Measurements from ENCODE around the gene C1QTNF7.

DNA sequence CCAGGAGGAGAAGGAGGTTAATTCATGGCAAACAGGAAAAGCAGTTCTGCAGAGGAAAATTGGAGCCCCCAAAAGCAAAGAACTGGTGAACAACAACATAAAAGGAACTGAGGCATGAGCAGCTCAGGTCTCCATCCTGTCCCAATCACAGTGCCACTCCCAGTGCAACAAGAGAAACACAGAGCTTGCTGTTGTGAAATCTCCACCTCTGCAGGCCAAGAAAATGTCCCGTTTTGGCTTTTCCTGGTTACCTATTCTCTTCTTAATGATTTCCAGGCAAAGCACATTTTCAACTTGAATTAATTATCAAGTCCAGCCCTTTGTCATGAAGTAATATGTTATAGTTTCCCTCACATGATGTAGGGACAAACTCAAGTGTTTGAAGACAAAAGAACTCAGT, 778 bp downstream of the C1QTNF7 start:
- peak; percentile 20 to 60 (median 40) for TF ChIP-seq POLR2AphosphoS5 (IDR thresholded peaks at IDR 0.05)
- TF ChIP-seq, protein P1, sequence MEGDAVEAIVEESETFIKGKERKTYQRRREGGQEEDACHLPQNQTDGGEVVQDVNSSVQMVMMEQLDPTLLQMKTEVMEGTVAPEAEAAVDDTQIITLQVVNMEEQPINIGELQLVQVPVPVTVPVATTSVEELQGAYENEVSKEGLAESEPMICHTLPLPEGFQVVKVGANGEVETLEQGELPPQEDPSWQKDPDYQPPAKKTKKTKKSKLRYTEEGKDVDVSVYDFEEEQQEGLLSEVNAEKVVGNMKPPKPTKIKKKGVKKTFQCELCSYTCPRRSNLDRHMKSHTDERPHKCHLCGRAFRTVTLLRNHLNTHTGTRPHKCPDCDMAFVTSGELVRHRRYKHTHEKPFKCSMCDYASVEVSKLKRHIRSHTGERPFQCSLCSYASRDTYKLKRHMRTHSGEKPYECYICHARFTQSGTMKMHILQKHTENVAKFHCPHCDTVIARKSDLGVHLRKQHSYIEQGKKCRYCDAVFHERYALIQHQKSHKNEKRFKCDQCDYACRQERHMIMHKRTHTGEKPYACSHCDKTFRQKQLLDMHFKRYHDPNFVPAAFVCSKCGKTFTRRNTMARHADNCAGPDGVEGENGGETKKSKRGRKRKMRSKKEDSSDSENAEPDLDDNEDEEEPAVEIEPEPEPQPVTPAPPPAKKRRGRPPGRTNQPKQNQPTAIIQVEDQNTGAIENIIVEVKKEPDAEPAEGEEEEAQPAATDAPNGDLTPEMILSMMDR (IDR thresholded peaks at IDR 0.05), result no peak
- TF ChIP-seq EP300 (IDR thresholded peaks at IDR 0.05), result no peak
- no peak for TF ChIP-seq POLR2A (IDR thresholded peaks at IDR 0.05)

Data from sigmoid colon (tissue), 4 donors.